IPS DF 4.7 (cell line): ENCODE data around the gene MKNK1.

Source experiments
- DNase-seq: peaks from one replicate; pipeline ENCODE4 v3.0.0-alpha.2; 2013; ENCODE audit warnings: low spot score; ENCODE audit errors: extremely low read depth

Gene MKNK1

DNA sequence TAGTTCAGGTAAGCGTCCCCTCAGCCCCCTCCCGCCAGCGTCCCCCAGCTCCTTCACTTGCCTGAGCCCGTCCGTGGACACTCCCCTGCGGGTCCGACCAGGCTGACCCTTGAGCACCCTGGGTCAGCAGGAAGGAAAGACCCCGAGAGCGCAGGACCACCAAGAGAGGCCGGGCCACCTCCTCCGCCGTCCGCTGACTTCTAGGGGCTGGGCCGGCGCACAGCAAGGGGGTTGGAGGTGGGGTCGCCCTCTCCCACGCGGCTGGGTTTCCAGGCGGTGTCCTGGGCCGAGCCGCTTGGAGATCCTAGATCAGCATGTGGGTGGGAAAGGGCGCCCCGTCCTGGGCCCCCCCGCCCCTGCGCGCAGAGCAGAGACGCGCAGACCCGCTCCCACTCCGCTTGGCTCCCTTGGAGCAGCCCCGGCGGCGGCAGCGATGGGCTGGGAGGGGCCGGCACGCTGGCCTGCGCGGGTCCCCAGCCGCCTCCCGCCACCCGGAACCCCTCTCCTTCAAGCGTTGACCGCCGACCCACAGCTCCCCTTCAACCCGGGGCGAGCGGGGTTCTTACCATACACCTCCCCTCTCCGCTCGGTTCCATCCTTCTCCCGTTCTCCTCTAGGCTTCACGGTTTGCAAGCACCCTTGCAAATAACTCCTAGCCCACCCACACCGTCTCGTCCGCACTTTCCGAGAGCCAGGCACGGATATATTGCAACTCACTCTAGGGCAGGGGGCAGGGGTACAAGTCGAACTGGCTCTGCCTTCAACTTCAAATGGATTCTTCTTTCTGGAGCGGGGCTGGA, 60.1 kb downstream of the MKNK1 start:
- no peak for DNase-seq

DNA sequence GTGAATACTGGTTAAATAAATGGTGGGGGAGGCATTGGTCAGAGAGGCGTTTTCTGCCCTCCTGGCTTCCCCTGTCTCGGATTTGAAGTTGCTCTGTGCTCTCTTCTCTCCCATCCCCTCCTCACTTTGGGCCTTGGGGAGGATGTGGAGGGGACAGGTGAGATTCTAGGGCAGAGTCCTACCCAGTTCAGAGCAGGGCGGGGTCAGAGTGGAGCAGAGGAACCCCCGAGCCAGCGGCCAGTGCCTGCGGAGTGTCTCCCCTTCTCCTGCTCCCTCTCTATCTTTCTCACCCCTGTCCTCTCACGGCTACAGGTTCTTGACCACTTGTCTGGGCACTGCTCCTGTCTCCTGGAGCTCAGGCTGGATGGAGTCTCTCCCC, 60.7 kb downstream of the MKNK1 start:
- DNase-seq, result no peak

DNA sequence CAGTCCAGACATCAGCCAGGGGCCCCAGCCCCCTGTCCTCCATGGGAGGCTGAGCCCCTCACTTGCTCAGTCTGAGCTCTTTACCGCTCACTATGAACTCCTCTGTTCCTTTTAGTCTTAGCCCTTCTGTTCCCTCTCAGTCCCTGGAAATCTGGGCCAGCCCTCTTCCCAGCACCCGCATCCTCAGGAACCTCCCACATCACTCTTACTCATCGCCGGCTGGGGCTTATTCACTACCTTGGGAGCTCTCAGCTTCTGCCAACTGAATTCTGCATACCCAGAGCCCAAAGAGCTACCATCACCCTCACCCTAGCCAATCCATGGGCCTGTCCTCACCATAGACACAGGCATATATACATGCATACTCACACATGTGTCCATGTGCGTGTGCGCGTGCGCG, 64.1 kb downstream of the MKNK1 start:
- DNase-seq, result no peak

DNA sequence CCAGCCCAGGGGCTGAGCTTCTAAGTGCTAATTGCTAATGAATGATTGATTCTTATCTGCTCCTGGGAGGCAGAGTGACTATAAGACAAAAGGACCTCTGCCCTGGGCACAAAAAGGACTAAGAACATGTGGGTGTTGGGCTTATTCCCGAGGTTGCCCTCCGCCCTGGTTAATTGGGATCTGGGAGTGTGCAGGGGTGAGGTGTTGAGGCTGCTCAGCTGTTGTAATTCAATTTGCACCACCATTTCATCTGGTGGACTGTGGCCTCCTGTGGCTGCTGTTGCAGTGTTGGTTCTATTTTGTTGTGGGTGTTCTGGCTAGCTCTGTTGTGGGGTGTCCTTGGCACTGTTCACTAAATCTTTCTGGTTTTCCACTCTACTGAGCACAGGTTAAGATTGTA, 65.9 kb downstream of the MKNK1 start:
- no peak for DNase-seq

DNA sequence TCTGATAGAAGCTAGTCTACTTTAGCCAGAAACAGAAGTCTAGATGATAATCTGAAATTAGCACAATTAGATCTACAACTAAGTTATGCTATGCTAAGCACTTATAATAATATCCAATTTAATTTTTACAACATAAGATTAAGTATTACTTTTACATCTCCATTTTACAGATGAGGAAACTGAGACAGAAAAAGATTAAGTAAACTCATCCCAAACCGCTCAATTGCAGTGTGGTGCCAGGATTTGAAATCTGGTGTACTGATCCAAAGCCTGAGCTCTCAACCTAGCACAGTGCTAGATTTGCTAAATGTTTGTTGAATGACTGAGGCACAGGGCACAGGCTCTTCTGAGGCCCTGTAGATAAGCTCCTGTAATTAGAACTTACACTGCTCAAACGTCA, 66.4 kb downstream of the MKNK1 start:
- no peak for DNase-seq

DNA sequence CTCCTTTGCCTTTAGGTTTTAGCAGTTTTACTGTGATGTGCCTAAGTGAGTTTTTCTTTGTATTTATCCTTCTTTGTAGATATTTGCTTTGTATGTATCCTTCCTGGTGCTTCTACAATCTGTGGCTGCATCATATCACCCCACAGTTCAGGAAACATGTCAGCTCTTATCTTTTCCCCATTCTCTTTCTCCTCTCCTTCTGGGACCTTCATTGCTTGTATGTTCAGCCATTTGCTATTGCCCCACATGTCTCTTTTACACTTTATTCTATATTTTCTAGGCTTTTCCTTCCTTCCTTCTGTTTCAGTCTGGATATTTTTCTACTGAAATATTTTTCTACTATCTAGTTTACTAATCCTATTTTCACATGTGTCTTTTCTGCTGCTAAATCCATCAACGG, 67.5 kb downstream of the MKNK1 start:
- DNase-seq, result no peak

DNA sequence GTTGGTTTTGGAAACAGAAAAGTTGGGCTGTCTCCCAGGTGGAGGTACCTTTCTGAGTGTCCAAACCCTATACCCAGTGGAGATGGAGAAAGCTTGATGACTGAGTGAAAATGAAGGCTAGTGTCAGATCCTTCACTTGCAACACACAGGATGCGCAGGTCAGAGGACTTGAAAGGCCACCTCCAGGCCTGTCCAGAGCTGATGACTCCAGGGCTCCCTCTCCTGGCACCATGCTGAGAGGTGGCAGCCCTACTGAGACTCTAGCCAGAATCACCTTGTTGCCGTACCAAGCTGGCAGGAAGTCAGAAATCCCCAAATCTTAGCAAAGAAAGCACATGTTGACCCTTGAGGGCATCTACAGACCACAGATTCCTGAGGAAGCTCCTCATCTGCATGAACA, 69.0 kb downstream of the MKNK1 start:
- DNase-seq, result no peak

DNA sequence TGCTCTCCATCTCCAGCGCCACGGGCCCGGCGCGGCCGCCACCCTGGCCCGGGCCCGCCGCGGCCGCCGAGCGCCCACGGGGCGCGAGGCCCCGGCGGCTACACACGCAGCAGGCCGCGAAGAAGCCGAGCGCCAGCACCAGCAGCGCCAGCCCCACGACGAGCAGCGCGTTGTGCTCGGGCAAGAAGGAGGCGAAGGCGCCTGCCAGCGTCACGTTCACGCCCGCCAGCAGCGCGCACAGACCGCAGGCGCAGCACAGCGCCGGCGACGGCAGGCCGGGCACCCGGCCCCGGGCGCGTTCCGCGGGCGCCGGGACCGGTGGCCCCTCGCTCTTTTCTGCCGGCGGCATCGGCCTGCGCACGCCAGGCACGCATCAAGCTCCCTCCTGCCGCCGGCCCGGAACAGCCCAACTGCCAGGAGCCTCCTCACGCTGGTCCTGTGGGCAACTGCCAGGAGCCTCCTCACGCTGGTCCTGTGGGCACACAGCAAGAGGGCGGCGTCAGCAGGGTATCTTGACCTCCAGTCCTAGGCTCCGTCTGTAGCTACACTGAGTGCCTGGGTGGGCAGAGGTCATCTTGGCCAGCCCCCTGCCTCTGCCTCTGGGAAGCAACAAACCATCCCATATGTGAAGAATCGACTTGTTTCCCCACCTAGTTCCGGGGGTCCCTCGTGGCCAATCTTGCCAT, 70.7 kb downstream of the MKNK1 start:
- DNase-seq, result no peak

DNA sequence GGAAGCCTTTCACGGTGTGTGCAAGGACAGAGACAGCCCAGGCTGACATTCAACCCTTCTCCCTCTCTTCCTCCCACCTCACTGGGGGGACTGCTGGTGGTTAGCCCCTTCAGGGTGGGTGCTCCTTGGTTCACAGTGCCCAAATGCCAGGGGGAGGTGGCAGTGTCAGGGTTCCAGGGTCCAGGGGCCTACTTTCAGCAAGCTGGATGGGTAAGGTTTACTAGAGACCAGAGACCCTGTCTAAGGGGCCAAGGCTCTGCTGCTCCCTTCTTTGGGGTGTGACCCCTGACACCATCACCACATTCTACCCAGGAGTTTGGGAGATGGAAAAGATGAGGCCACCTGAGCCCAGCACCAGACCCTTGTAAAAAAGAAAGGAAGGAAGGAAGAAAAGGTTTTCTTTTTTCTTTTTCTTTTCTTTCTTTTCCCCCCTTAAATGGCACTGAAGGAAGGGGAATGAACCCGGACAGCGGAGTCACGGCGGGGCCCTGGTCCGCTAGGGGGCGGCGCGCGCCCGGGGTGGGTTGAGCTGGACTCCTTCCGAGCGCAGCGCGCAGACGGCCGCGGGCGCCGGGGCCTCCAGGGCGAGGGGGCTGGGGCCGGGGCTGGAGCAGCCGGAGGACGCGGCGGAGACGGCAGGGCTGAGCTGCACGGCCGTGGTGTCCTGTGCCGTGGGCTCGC, 71.4 kb downstream of the MKNK1 start:
- no peak for DNase-seq

DNA sequence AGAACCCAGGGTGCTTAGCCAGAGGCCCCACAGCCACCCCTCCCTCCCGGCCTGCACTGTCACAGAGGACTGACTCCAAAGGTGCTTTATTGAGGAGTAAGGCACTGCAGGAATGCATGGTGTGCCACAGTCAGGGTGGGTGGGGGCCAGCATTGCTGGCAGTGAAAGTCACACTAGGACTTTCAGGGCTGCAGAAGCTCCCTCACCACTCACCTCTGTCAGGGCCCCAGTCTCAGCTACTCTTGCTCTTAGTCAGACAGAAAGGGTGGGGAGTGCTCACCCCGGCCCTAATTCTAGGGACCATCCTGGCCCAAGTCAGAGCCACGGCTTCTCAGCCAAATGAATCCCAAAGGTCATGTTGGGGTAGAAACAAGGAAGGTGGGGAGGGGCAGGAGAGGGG, 72.0 kb downstream of the MKNK1 start:
- DNase-seq, result no peak

DNA sequence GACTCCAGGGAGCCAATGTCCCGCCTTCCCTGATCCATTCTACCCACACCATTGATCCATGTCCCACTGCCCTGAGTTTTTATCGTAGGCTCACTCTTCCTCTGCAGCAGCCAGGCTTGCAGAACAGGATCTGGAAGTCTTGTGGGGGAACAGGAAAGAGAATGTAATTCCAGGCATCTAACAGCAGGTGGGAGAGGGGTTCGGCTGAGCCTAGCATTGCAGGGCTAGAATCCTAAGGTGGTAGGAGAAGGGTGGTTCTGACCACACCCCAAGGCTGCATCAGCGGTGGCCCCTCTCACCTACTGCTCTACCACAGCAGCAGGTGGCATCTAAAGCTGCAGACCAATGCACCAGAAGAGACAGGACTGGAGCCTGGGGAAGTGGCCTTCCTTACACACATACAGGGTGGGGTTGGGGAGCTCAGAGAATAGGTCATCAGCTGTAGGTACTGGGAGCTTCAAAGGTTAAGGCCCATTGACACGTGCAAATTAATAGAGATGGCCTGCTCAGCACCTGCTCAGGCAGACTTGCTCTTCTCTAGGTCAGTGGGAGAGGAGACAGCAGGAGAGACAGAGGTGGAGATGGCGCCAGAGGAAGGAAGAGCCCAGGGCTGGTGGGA, 73.2 kb downstream of the MKNK1 start:
- DNase-seq, result no peak

DNA sequence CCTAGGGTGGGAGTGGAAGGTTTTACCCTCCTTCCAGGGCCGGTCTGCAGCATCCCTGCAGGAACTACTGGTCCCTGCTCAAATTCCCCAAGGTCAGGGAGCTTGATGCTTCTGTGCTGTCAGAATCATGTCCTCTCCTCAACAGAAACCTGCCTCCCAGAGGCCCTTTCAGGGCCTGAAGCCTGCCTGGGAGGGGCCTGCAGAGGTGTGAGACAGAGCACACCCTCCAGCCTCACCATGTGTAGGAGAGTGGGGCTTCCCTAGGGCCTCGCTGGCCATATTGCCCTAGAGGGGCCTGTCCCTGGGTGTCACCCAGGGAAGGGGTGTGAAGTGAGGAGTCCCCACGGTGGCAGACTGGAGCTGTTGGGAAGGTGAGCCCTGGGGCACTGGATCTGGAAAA, 73.8 kb downstream of the MKNK1 start:
- no peak for DNase-seq

DNA sequence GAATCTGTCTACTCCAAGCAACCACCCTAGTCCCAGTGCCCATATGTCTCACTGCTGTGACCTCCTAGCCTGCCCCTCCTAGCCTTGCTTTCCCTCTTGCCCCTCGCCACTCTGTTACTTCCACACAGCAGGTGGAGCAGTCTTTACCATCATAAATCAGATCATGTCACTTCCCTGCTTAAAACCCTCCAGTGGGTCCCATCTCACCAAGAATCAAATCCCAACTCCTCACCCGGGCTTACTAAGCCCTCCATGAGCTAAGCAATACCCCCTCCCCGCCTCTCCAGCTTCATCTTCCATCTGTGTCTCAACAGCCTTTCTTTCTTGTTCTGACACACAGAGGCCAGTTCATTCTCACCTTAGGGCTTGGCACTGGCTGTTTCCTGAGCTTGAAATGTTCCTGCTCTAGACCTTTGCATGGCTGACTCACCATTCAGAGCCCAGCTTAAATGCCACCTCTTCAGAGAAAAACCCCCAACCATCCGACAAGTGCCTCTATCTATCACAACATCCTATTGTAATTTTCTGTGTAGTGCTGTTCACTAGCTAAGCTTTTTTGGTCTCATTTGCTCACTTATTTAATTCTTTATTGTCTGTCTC, 74.9 kb downstream of the MKNK1 start:
- DNase-seq, result no peak

DNA sequence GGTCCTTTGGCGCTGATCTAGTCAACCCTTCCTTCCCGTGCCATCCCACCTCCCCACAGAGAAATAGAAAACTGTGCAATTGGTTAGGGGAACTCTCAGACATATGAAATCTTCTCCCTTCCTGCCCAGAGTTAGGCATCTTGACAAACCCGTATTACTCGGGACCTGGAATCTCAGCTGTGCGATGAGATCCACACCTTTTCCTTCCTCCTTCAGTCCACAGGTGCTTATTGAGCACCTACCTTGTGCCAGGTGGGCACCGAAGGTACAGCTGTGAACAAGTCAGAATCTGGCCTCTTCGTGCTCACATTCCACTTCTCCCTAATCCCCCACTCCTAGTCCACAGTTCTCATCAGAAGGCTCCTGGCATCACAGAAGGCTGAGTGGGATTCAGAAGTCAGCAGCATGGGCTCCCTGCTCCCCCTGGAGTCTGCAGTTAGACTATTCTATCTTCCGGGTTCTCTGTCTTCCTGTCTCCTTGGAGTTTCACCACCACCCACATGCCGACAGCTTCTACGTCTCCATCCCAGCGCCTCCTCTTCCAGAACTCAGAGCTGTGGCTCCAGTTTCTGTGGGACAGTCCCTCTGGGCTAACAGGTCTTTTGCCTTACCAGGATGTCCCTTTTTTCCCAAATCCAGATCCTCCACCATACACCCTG, 75.6 kb downstream of the MKNK1 start:
- DNase-seq, result no peak

DNA sequence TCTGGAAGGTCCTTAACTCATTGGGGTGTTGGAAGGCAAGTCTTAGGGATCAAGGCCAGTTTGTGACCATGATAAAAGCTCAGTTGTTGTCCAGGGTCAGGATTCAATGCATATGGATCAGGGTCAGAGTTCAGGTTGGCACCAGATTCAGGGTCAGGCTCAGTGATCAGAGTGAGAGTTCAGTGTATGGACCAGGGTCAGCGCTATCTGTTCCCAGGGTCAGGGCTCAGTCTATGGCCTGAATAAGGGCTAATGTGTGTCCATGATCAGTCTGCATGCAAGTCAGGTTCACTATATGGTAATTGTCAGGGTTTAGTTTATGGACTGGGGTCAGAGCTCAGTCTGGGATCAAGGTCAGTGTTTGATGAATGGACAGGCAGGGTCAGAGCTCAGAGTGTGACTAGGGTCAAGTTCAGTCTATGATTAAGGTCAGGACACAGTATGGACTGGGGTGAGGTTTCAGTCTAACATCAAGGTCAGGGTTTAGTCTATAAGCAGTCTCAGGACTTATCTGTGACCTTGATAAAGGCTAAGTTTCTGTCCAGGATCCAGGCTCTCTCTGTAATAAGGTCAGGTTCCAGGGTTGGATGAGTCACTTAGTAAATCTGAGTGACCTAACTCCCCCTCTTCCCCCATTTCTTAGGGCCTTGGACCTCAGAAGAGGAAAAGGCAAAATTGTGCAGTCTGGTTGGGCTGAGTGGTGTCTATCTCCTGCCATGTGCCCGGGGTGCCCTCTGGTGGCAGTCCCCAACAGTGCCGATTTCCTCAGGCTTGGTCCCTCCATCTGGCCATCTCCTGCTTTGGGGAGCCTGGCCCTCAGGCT, 76.4 kb downstream of the MKNK1 start:
- no peak for DNase-seq

DNA sequence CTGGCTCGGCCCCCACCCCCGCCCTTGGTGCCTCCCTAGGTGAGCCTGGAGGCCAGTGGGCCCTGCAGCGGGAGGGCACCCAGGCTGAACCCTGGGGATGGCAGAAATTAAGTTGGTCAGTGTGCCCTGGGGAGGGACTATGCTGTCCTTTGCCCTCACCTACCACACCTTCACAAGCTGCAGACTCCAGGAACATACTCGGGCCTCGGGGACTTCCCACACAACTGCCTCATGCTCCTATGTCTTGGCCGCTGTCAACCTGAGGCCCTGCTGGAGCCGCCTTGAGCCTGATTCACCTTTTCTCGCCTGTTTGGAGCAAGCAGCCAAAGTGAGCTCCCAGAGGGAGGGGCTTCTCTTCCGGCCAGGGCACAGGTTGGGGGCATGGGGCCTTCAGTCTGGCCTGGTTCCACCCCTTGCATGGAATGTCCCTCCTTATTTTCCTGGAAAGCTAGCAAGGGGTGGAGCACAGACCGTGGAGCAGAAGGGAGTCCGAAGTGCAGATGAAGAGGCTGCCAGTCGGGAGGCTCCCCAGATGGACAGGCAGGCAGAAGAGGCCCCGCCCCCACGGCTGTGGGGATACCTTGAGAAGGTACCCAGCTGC, 77.3 kb downstream of the MKNK1 start:
- no peak for DNase-seq

DNA sequence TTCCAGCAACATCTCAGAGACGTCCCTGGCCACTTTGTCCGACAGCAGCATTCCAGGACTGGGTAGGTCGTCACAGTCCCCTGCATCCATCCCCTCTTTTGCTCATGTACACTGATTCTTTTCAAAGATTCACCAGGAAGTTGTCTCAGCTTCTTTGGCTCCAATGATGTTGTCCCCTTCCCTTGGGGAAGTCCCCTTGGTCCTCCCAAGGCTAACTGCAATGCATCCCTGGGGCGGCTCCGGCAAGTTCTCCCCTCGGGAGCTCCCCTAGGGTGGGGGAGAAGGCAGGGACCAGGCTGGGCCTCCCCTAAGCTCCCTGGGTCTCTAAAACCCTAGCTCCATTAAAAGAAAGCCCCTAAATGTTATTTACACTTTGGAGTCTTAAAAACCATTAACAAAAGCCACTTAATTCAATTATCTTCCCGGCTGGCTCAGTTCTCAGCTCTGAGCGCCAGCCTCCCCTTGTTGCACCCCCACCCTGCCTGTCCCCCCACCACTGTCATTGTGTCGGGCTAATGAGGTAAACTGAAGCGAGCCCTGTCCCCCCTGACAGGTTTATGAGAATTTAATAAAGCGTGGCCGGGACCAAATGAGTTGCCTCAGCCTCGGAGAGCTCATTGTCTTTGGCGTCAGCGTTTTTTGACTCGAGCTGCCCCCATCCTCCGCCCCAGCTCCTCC, 77.9 kb downstream of the MKNK1 start:
- DNase-seq, result no peak

DNA sequence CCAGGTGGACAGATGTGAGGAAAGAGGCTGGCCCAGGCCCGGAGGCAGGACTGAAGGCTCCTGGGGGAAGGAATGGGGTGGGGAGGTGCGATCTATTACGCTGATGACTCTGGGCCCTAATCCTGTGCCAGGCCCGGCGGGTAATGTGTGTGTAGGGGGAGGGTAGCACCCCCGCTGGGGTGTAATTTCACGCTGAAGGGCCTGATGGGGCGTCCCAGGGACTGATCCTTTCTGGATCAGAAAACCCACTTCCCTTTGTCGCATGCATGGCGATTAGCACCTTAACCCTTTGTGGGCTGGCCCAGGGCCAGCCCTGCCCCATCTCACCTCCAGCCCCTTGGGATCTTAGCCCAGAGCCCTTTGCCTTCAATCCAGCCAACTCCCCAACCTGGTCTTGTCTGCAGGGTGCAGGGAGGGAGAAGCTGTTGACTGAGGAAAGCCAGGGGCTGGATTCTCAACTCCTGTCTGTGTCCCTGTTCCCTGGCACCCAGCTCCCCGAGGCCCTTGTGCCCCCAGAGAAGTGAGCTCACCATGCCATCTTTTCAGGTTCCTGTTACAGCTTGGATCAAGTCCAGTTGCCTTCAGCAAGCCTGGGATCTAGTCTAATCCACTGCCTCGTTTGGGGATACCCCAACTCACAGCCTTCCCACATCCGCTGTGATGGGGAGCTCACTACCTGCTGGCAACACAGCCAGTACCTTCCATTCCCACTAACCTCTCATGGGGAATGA, 78.7 kb downstream of the MKNK1 start:
- DNase-seq, result no peak

DNA sequence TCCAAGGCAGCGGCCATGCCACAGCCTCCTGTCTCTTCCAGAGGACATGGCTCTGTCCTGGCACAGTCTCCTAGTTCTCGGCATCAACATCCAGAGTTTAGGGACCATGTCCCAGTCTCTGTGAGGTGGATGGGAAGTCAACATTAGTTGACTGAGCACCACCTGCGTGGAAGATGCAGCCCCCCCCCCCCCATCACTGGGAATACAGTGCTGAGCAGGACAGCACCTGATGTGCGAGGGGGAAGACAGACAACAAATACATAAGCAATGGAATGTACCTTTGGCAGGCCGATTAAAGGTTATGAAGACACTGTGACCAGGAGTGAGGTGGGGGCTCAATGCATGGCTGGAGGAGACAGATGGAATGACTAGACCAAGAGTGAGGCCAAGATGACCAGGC, 79.2 kb downstream of the MKNK1 start:
- DNase-seq, result no peak
